ENCODE measurements around the gene BCR.

The BCR gene

DNA sequence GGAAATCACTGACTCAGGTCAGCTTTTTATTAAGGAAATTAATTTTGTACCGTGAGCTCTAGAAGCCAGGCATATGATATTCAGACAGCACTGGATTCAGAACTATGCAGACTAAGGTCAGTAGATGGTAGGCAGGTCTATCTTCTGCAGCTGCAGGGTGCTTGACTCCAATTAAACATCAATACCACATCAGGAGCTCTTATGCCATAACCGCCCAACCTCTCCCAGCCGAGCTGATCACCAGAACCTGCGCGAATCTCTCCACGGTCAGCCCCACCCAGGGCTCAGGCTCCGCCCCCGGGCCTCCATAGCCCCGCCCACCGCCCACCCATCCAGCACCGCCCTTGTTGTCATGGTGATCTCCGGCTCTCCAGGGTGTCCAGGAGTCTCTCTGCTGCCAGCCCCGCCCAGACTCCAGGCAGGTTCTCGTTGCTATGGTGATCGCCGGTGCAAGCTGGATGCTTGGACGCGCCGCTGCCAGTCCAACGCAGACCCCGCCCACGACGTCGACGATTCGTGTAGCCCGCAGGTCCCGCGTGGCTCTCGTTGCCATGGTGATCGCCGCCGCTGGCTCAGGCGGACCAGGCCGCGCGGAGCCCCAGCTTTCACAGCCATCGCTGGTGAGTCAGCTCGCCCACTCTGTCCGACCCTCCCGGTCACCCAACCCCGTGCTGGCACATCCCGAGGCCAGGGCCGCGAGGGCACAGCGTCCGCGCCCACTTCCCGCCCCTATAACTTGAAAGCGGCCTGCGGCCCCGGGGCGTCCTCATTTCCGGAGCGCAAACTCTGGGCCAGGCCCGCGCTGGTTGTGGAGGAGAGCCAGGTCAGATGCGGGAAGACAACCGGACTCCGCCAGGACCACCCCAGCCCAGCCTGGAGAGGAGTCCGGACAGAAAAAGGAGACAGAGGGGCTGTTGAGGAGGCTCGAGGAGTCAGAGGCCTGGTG lies 35.1 kb upstream of the BCR start, which contains the start of gene RAB36:
Gene RAB36 (plus strand): TSS at position 546 of the 946 bp plus-strand sequence. CDS start 1,140 bp downstream, outside the sequence.
- H3K4me3 ChIP-seq (ENCODE audit: insufficient read length, low read depth): peak within 1 kb of the TSS; percentile 46
- no peaks in the 10 kb centered on the region for H3K36me3 ChIP-seq (ENCODE audit: insufficient read depth, insufficient read length, low read length)
- peaks cover 2% of the 10 kb centered on the region for H3K4me1 ChIP-seq (ENCODE audit: insufficient read depth, insufficient read length)
- H3K27me3 ChIP-seq (ENCODE audit: insufficient read depth, insufficient read length): peaks cover 42% of the 10 kb centered on the region
- TF ChIP-seq YY1 (IDR thresholded peaks at IDR 0.05; ENCODE audit: insufficient read depth, insufficient read length): no peak
- TF ChIP-seq ZNF274 (IDR thresholded peaks at IDR 0.05; ENCODE audit: low read depth, low read length): no peak
- TF ChIP-seq SUZ12 (IDR thresholded peaks at IDR 0.05; ENCODE audit: extremely low read depth, insufficient read depth, insufficient read length): no peak
- peak; percentile 92 for DNase-seq (ENCODE audit: low read depth, low spot score)
- peak within 1 kb of the TSS; percentile 61 for H3K9ac ChIP-seq (ENCODE audit: insufficient read length, low read depth)
- H3K9me3 ChIP-seq (ENCODE audit: insufficient read depth, low read length): no peaks in the 10 kb centered on the region

DNA sequence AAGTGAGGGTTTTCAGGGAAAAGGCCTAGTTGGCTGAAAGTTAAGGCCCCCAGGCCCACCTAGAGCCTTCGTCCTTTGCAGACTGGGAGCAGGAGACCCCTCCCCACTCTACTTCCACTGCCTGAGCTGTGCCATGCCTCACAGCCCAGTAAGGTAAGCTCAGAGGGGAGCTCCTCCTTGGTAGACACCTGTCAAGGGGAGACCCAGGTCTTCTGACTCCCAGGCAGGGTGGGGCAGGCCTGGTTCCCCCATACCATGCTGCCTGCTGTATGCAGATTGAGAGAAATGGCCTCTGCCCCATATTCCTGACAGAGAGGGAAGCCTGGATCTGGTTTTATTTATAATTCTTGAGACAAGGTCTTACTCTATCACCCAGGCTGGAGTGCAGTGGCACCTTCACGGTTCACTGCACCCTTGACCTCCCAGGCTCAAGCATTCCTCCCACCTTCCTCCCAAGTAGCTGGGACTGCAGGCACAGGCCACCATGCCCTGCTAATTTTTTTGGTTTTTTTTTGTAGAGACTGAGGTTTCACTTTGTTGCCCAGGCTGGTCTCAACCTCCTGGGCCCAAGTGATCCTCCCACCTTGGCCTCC lies 34.3 kb upstream of the BCR start:
- H3K36me3 ChIP-seq (ENCODE audit: insufficient read depth, insufficient read length, low read length): no peaks in the 10 kb centered on the region
- TF ChIP-seq SUZ12 (IDR thresholded peaks at IDR 0.05; ENCODE audit: extremely low read depth, insufficient read depth, insufficient read length) (no peak), ZNF274 (IDR thresholded peaks at IDR 0.05; ENCODE audit: low read depth, low read length) (no peak), YY1 (IDR thresholded peaks at IDR 0.05; ENCODE audit: insufficient read depth, insufficient read length) (no peak)
- H3K9me3 ChIP-seq (ENCODE audit: insufficient read depth, low read length): no peaks in the 10 kb centered on the region
- H3K4me1 ChIP-seq (ENCODE audit: insufficient read depth, insufficient read length): peaks cover 2% of the 10 kb centered on the region
- no peak for DNase-seq (ENCODE audit: low read depth, low spot score)
- H3K9ac ChIP-seq (ENCODE audit: insufficient read length, low read depth): peak overlapping the region; percentile 61
- peaks cover 38% of the 10 kb centered on the region for H3K27me3 ChIP-seq (ENCODE audit: insufficient read depth, insufficient read length)
- peak overlapping the region; percentile 46 for H3K4me3 ChIP-seq (ENCODE audit: insufficient read length, low read depth)

DNA sequence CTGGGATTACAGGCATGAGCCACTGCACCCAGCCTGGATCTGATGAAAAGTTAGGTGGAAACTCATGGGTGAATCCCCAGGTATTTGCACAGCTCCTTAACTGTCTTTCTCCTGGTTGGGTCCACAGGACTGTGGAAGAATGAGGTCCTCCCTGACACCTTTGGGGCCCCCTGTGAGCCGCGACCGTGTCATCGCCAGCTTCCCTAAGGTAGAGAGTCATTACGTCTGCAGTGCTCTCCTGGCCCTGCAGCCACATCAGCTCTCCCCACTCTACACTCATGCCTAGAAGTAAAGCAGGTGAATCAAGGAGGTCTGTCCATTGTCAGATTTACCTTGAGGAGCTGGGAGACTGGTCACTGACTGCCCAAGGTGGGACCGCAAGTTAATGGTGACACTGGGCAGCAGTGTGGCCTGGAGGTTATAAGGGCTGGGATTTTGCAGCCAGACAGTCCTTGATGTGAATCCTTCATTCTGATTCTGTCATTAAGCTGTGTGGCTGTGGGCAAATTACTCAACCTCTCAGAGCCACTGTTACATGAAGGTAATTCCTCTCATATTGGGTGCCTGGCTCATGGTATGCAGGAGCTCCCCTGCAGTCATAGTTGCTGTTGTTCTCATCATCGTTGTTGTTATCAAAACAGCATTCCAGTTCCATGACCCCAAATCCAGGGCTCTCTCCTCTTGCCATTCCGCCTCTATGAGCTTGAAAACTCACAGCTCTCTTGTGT lies 33.7 kb upstream of the BCR start:
- no peak for DNase-seq (ENCODE audit: low read depth, low spot score)
- peaks cover 2% of the 10 kb centered on the region for H3K4me1 ChIP-seq (ENCODE audit: insufficient read depth, insufficient read length)
- no peak overlapping the region for H3K9ac ChIP-seq (ENCODE audit: insufficient read length, low read depth)
- H3K9me3 ChIP-seq (ENCODE audit: insufficient read depth, low read length): no peaks in the 10 kb centered on the region
- H3K36me3 ChIP-seq (ENCODE audit: insufficient read depth, insufficient read length, low read length): no peaks in the 10 kb centered on the region
- TF ChIP-seq YY1 (IDR thresholded peaks at IDR 0.05; ENCODE audit: insufficient read depth, insufficient read length): no peak
- no peak for TF ChIP-seq SUZ12 (IDR thresholded peaks at IDR 0.05; ENCODE audit: extremely low read depth, insufficient read depth, insufficient read length)
- TF ChIP-seq ZNF274 (IDR thresholded peaks at IDR 0.05; ENCODE audit: low read depth, low read length): no peak
- no peak overlapping the region for H3K4me3 ChIP-seq (ENCODE audit: insufficient read length, low read depth)
- H3K27me3 ChIP-seq (ENCODE audit: insufficient read depth, insufficient read length): peaks cover 34% of the 10 kb centered on the region

DNA sequence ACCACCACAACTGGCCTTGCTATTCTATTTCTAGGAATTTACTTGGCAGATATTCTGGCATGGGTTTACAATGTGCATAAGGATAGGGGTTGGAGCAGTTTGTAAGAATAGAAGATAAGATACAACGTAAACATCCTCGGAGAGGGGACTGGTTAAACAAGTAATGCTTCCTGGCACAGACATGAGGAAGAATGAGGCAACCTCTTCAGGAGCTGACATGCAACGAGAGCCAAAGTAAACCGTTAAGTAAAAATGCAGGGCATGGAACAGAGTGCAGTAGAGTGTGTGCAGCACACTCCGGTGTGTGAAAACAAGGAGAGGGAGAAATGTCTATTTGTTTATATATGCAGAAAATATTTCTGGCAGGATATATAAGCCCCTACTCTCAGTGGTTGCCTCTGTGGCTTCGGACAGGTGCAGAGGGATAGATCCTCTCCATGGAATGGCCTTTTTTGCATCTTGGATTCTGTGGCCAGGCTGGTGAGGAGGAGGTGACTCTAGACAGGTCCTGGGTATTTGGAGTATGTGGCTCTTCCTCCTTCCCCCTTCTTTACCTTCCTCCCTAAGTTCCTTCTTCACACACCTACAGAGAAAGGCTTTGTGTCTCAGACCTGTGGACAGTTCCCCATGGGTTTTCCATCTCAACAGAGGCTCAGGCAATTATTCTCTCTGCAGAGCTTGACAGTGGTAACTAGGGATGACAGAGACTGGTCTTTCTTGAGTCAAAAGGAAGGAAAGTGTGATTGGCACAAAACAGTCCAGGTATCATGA lies 32.5 kb upstream of the BCR start:
- DNase-seq (ENCODE audit: low read depth, low spot score): no peak
- Histone ChIP-seq H3K4me3 (ENCODE audit: insufficient read length, low read depth) (no peak overlapping the region), H3K36me3 (ENCODE audit: insufficient read depth, insufficient read length, low read length) (no peaks in the 10 kb centered on the region), H3K27me3 (ENCODE audit: insufficient read depth, insufficient read length) (peaks cover 34% of the 10 kb centered on the region), H3K9ac (ENCODE audit: insufficient read length, low read depth) (no peak overlapping the region), H3K4me1 (ENCODE audit: insufficient read depth, insufficient read length) (peaks cover 5% of the 10 kb centered on the region), H3K9me3 (ENCODE audit: insufficient read depth, low read length) (no peaks in the 10 kb centered on the region)
- TF ChIP-seq SUZ12 (IDR thresholded peaks at IDR 0.05; ENCODE audit: extremely low read depth, insufficient read depth, insufficient read length) (no peak), ZNF274 (IDR thresholded peaks at IDR 0.05; ENCODE audit: low read depth, low read length) (no peak), YY1 (IDR thresholded peaks at IDR 0.05; ENCODE audit: insufficient read depth, insufficient read length) (no peak)

DNA sequence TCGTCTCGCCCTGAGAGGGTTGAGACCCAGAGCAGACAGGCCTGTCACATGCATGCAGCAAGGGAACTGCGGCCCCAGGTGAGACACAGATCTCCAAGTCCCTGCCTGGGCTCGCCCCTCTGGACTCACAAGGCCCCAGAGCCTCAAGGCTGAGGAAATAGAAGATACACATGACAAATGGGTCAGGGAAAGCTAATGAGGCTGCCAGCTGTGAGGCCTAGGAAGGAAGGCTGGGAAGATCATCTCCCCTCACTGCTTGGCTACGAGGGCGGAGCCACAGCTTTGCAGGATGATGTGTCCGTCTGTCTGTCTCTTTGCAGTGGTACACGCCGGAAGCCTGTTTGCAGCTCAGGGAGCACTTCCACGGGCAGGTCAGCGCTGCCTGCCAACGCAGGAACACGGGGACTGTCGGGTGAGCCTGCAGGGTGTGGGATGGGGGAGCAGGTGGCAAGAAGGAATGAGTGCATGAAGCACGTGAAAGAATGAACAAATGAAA lies 30.5 kb upstream of the BCR start:
- Histone ChIP-seq H3K27me3 (ENCODE audit: insufficient read depth, insufficient read length) (peaks cover 26% of the 10 kb centered on the region), H3K4me3 (ENCODE audit: insufficient read length, low read depth) (no peak overlapping the region), H3K9me3 (ENCODE audit: insufficient read depth, low read length) (no peaks in the 10 kb centered on the region), H3K9ac (ENCODE audit: insufficient read length, low read depth) (no peak overlapping the region), H3K4me1 (ENCODE audit: insufficient read depth, insufficient read length) (peaks cover 9% of the 10 kb centered on the region), H3K36me3 (ENCODE audit: insufficient read depth, insufficient read length, low read length) (no peaks in the 10 kb centered on the region)
- TF ChIP-seq ZNF274 (IDR thresholded peaks at IDR 0.05; ENCODE audit: low read depth, low read length) (no peak), SUZ12 (IDR thresholded peaks at IDR 0.05; ENCODE audit: extremely low read depth, insufficient read depth, insufficient read length) (no peak), YY1 (IDR thresholded peaks at IDR 0.05; ENCODE audit: insufficient read depth, insufficient read length) (no peak)
- DNase-seq (ENCODE audit: low read depth, low spot score): peak; percentile 72

DNA sequence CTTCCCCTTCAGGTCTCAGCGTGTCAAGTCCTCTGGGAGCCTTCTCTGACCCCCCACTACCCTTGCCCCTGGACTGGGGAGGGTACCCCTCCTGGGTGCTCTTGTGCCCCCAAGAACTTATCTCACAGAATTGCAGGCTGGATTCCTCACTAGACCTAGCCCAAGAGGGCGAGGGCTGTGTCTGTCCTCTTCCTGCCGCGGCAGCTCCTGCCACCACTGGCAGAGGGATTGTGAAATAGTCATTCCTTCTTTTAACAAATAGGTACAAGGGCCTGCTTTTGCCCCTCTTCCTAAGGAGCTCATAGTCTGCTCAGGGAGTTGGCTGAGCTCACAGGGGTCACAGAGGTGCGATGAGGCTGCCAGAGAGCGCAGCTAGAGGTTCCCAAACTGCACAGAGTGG lies 29.5 kb upstream of the BCR start:
- H3K9me3 ChIP-seq (ENCODE audit: insufficient read depth, low read length): no peaks in the 10 kb centered on the region
- H3K36me3 ChIP-seq (ENCODE audit: insufficient read depth, insufficient read length, low read length): no peaks in the 10 kb centered on the region
- no peak for DNase-seq (ENCODE audit: low read depth, low spot score)
- no peak overlapping the region for H3K4me3 ChIP-seq (ENCODE audit: insufficient read length, low read depth)
- H3K27me3 ChIP-seq (ENCODE audit: insufficient read depth, insufficient read length): peaks cover 23% of the 10 kb centered on the region
- peaks cover 9% of the 10 kb centered on the region for H3K4me1 ChIP-seq (ENCODE audit: insufficient read depth, insufficient read length)
- TF ChIP-seq YY1 (IDR thresholded peaks at IDR 0.05; ENCODE audit: insufficient read depth, insufficient read length) (no peak), ZNF274 (IDR thresholded peaks at IDR 0.05; ENCODE audit: low read depth, low read length) (no peak), SUZ12 (IDR thresholded peaks at IDR 0.05; ENCODE audit: extremely low read depth, insufficient read depth, insufficient read length) (no peak)
- no peak overlapping the region for H3K9ac ChIP-seq (ENCODE audit: insufficient read length, low read depth)

Measured in NT2/D1 (cell line).